Lower leg skin (tissue), 4 donors: ENCODE measurements around the gene HIPK1. TPM values are rescaled to one million over a fixed set of nuclear protein-coding genes. Genes with fewer than 3 reads are reported as not detected.

Experiments used
- DNase-seq, 2 donors: peaks; one replicate each; pipeline ENCODE4 v3.0.0-alpha.2; 2019; ENCODE audit warnings: low spot score in 2 of 2
- H3K4me3 ChIP-seq: fragments of 200-600 bp; sonication (generic); 2 replicates; pipeline ENCODE4 v1.5.1; 2017; ENCODE audit warnings: mild to moderate bottlenecking, low read depth; ENCODE audit not compliant: poor library complexity, severe bottlenecking
- POLR2A ChIP-seq, 2 donors: fragments of 450-650 bp; IDR thresholded peaks; one replicate each; pipeline ENCODE4 v1.6.1; 2016 to 2017; ENCODE audit warnings: antibody characterized with exemption in 2 of 2, mild to moderate bottlenecking in 1 of 2, moderate library complexity in 1 of 2
- WGBS, 2 donors: methylation state at CpG; one replicate each; pipeline ENCODE4 v1.1.5; 2018; 5-methylcytosine and 5-hydroxymethylcytosine counted together
- intact Hi-C: fragments of 100-400 bp; cut with DNase I; formaldehyde crosslinking; loops from one replicate; pipeline ENCODE4 v1.15.0; 2023; ENCODE audit warnings: low total_unique reads
- total RNA-seq, 4 donors: library from RNA; depleted of rRNA; stranded (reverse); fragments of >200 nt; gene quantifications; one replicate each; pipeline ENCODE4 v1.1.0, GENCODE V29; 2016
- TF ChIP-seq, protein P1 (sequence below), 3 donors: fragments of 450-650 bp; IDR thresholded peaks; one replicate each; pipeline ENCODE4 v1.5.1; 2016; ENCODE audit warnings: antibody characterized with exemption in 3 of 3, mild to moderate bottlenecking in 3 of 3, moderate library complexity in 2 of 3

The HIPK1 gene
- total RNA-seq, 4 donors from 2014 or later: 47.6 to 58.3 (median 54.5) TPM

DNA sequence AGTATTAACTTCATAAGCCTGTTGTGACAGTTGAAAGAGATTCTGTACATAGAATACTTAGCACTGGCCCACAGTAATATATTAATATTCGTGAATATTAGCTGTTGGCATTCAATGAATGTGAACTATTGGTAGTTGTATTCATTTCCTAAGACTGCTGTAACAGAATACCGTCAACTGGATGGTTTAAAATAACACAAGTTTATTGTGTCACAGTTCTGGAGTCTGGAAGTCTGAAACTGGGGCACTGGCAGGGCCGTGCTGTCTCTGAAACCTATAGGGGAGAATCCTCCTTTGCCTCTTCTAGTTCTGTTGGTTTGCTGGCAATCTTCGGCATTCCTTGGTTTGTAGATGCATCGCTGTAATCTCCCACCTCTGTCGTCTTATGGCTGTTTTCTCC lies 97.7 kb downstream of the HIPK1 start:
- no peak overlapping the region for H3K4me3 ChIP-seq
- intact Hi-C loops: no loop called here
- 90 to 91% methylated on average over 6 of the region's 6 CpGs for WGBS, 2 donors
- TF ChIP-seq, protein P1, sequence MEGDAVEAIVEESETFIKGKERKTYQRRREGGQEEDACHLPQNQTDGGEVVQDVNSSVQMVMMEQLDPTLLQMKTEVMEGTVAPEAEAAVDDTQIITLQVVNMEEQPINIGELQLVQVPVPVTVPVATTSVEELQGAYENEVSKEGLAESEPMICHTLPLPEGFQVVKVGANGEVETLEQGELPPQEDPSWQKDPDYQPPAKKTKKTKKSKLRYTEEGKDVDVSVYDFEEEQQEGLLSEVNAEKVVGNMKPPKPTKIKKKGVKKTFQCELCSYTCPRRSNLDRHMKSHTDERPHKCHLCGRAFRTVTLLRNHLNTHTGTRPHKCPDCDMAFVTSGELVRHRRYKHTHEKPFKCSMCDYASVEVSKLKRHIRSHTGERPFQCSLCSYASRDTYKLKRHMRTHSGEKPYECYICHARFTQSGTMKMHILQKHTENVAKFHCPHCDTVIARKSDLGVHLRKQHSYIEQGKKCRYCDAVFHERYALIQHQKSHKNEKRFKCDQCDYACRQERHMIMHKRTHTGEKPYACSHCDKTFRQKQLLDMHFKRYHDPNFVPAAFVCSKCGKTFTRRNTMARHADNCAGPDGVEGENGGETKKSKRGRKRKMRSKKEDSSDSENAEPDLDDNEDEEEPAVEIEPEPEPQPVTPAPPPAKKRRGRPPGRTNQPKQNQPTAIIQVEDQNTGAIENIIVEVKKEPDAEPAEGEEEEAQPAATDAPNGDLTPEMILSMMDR (IDR thresholded peaks at IDR 0.05): no peak
- TF ChIP-seq POLR2A (IDR thresholded peaks at IDR 0.05): no peak
- no peak for DNase-seq

Other genes starting within 250 kb of the HIPK1 start
- 1 to 10 TPM in 3 of 4 donors, under 1 TPM in 1; 0.65 to 4.8 (median 2.0) TPM for gene PHTF1, start 169.8 kb upstream of the HIPK1 start, total RNA-seq
- 10 to 100 TPM; 18.2 to 37.6 (median 24.5) TPM for gene RSBN1, start 116.8 kb upstream of the HIPK1 start, total RNA-seq
- gene PTPN22, start 57.6 kb upstream of the HIPK1 start, total RNA-seq: 1 to 10 TPM in 1 of 4 donors, under 1 TPM in 3; 0.56 to 2.3 (median 0.75) TPM
- 10 to 100 TPM in 1 of 4 donors, 1 to 10 TPM in 1, under 1 TPM in 1, not detected in 1; 0.17 to 86.4 (median 1.4) TPM for gene BCL2L15, start 41.7 kb upstream of the HIPK1 start, total RNA-seq
- gene AP4B1, start 24.5 kb upstream of the HIPK1 start, total RNA-seq: 10 to 100 TPM in 1 of 4 donors, 1 to 10 TPM in 3; 5.3 to 19.1 (median 5.9) TPM
- 1 to 10 TPM; 2.1 to 4.4 (median 3.5) TPM for gene DCLRE1B, start 24.0 kb upstream of the HIPK1 start, total RNA-seq
- 10 to 100 TPM in 2 of 4 donors, 1 to 10 TPM in 2; 3.7 to 57.9 (median 15.9) TPM for gene OLFML3, start 50.1 kb downstream of the HIPK1 start, total RNA-seq
- gene SYT6, start 224.5 kb downstream of the HIPK1 start, total RNA-seq: 1 to 10 TPM in 1 of 4 donors, under 1 TPM in 1, not detected in 2; 0.10 to 4.5 TPM